CD4-positive, alpha-beta T cell treated with Interleukin-6 for 4 hours (primary cell): ENCODE data around the gene GLDC.
"Not testable (repeated sequence)": the region's sequence is repeated elsewhere in the genome, so short reads cannot be mapped to it uniquely, and the experiment has no call there.

ENCODE experiments used
- DNase-seq: peaks from one replicate; pipeline ENCODE4 v3.0.0-alpha.2; 2020; ENCODE audit warnings: mixed read lengths

The GLDC gene

DNA sequence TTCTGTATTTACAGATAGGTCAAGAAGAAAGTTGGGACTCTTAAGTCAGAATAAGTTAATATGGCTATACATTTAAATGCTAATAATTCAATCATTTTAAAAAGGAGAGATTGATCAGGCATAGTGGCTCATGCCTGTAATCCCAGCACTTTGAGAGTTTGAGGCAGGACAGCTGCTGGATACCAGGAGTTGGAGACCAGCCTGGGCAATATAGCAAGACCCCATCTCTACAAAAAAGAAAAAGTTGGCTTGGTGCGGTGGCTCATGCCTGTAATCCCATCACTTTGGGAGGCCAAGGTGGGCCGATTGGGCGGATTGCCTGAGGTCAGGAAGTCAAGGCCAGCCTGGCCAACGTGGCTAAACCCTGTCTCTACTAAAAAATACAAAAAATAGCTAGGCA, 15.0 kb upstream of the GLDC start:
- no peak for DNase-seq

DNA sequence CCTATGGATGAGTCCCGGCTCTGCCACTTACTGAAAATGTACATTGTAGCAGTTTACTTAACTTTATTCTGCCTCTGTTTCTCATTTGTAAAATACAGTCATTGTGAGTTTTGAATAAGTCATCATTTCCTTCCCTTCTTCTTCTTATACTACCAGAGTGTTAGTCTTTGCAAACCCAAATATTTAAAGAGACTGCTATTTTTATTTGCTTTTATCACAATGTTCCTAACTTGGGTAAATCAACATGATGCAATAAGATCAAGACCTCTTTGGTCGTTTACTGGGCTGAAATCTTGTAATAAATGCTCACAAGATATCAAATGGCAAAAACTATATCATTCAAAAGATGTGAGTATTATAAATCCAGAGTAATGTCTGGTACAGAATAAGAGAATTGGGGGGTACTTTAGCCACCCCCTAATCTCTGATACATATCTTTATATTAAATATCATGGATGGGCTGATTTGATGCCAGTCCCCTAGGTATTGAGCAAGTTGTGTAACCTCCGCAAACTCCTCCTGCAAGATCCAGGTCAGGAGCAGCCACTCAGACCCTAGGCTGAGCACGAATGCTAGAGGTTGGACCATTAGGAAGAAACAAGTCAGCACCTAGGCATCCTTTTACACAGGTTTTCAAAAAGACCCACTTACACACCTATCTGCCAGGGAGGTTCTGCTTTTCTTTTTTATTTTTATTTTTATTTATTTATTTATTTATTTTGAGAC, 13.3 kb upstream of the GLDC start:
- DNase-seq = no peak

DNA sequence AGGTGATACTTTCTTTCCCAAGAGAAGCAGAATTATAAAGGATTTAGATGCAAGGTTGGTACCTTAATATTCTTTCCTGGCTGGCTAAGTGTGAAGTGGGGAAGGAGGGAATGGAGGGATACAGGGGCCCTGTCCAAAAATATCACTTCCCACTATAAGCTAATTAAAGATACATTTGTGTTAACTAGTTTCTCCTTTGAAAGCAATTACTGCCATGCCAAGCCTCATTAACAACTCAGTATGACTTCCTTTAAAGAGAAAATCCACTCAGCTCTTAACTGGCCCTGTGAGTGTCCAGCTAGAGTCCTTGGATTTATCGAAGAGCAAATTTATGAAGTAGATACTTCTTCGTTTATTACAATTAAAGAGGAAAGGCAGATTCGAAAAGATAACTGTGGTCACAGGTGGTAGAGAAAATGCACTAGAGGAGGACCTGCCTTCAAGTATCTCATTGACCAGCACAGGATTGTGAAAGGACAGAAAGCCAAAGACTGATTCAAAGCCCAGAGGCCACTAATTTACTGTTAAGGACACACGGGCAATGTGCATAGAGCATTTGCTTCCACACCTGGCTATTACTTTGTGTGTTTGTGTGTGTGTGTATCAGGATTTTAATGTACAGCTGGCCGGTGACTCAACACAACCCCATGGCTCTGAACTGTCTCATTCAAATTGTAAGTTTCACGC, 11.2 kb upstream of the GLDC start:
- DNase-seq = no peak

DNA sequence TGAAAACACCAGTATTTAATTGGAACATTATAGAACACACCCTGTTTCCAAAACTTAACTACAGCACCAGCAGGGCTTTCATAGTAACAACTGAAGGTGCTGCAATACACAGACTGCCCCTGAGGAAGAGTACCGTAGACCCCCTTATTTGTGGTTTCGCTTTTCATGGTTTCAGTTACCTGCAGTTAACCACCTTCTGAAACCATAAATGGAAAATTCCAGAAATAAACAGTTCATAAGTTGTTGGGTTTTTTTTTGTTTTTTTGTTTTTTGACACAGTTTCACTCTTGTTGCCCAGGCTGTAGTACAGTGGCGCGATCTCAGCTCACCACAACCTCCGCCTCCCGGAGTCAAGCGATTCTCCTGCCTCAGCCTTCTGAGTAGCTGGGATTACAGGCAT, 9.5 kb upstream of the GLDC start:
- no peak for DNase-seq

DNA sequence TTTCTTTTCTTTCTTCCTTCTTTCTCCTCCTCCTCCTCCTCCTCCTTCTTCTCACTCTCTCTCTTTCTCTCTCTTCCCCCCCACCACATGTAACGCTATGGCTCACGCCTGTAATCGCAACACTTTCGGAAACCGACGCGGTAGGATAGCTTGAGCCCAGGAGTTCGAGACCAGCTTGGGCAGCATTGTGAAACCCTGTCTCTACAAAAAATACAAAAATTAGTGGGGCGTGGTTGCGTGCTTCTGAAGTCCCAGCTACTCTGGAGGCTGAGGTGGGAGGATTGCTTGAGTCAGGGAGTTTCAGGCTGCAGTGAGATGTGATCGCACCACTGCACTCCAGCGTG, 736 bp upstream of the GLDC start:
- peak; percentile 7 for DNase-seq

DNA sequence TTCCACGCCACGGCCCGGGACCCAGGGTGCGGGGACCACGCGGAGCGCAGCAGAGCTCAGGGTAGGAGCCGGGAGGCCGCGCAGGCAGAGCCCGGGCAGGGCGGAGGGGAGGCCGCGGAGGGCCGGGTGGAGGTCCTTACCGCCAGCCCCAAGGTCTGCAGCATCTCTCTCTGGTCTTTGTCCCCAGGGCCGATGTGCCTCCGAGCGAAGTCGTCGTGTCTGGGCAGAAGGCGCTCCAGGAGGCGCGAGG, 499 bp downstream of the GLDC start:
- DNase-seq = peak; percentile 6

DNA sequence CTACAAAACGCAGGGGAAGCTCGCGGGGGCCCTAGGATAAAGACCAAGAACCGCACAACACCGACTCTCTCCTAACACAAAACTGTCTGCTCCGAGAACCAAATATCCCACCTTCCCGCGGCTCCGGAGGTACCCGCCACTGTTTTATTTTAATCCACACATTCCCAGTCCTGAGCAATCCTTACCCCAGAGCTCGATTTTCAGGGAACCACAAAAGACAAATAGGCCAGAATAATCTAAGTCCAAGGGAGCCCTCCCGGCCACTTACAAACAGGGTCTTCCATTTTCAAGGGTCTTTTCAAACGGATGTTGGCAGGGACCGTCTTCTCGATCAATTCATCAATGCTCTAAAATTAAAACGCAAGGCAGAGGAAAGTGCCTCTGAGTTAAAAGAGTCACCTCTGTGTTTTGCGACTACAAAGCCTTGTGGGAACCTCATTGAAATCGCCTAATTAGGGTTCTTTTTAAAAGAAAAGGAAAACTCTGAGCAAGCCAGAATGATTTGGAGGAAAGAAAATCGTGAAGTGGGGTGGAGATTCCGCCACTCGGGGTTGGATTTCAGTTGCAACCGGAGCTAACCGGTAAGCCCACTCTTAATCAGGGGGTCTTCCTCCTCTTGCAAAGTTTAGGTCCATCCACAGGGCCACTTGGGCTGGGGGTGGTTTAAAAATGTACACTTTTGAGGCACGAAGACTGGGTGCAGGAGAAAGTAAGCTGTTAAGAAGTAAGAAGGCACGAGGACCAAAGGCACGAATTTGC, 1.0 kb downstream of the GLDC start:
- no peak for DNase-seq

DNA sequence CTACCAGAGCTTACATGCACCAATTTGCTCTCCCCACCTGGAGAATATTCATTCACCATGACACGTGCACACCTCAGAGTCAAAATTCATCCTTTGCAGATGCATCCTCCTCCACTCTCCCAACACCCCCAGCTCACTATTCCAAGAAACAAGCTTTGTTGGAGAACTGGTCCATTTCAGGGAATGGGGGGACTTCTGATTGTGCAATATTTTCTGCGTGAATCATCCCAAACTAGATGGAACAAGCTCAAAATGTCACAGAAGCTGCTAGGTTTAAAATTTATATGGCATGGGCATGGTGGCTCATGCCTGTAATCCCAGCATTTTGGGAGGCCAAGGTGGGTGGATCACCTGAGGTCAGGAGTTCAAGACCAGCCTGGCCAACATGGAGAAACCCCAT, 3.6 kb downstream of the GLDC start:
- no peak for DNase-seq

DNA sequence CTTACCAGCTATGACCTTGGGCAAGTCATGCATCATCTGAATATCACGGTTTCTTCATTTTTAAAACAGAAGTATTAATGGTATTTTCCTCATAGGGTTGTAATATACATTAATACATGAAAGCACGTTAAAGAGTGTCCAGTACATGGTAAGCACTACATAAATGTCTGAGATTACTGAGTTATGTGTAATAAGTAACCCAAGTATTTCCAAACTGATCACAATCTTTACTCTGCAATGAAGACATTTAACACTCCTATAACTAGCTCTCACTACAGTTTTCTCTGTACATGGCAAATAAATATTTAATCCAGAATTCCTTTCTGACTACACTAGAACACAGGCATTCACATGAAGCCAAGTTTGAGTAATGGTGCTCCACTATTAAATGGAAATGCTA, 4.0 kb downstream of the GLDC start:
- no peak for DNase-seq

DNA sequence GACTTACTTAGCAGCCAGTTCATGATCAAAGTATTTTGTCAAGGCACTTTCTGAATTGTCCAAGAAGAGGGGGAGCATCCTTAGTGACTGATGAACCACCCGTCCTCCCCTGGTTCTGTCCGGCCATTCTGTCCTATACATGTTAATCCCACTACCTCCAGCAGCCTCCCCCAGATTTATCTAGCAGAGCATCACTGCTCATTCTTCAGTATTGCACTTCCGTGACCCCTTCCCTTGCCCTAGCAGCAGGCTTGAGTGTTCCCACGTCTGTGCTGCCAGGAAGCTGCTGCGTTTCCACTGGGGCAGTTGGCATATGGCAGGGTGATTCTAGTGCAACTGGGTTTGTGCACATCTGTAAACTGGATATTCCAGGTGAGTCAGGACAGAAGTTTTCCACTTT, 4.5 kb downstream of the GLDC start:
- no peak for DNase-seq

DNA sequence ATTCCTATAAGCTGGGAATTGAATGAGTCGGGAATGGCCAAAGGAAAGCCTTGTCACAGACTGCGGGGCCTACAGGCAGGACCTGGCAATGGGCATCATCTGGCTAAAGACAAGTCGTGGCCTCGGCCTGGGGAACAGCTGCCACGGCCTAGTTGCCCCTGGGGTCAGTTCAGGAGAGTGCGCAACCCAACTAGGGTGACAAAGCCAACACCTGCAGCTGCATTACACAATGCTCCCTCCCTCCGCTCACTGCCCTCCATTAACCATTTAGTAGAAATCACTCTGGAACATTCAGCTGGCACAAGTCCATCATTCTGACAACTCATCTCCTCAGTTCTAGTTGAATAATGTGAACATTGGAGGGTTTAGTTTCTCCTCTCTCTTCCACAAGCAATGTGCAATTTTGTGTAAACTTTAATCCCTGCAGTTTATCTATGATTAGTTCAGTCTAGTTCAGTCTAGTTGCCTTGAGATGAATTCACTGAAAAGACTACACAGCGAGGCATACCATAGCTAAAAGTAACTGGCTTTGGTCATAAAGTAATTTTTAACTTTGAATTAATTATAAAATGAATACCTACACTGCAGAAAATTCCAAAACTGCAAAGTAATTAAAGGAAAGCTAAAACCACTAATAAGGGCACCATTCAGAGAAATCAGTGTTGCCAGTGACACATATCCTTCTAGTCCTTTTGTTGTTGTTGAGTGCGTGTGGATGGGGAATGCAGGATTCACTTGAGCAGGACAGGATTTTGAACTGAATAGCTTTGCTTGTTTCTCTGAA, 5.1 kb downstream of the GLDC start:
- DNase-seq = no peak

DNA sequence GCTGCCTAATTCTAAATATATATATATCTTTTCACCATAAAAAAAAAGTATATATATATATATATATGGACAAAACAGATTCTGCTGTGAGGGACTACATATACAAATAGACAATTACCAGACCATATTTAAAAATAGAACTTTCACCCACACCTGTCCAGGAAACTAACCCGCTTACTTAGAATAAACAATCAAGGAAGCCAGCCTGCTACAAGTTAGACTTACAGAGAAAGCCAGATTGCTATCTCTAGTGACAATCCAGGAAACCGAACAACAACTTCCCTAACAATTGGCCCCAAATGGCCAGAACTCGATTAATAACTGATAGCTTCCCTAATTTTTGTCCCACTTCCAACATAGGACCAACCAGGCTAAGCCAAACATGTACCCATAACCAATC, 5.9 kb downstream of the GLDC start:
- DNase-seq = no peak

DNA sequence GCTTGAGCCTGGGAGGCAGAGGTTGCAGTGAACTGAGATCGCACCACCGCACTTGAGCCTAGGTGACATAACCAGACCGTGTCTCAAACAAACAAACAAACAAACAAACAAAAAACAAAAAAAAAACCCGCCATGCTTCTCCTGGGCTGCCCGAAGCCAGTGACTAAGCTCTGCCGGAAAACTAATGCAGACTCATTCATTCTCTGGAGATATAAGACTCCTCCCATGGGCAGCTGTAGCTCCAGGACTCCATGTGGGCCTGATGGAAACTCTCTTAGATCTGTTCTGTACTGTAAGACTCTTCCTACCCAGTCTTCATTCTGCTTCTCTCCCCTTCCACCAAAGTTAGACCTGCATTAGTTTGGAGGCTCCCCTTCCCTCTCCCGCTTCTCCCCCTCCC, 11.1 kb downstream of the GLDC start:
- no peak for DNase-seq

DNA sequence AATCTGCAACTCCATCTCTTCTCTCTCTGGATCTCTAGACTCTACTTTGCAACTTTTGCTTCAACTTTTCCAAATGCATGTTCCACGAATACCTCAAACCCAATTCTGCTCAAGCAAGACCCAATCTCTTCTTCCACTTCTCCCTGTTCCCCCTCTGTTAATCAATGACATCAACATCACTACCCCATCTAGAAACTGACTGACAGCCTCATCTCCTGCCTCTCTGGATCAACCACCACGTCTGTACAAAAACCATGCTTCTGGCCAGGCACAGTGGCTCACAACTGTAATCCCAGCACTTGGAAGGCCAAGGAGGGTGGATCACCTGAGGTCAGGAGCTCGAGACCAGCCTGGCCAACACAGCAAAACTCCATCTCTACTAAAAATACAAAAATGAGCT, 12.2 kb downstream of the GLDC start:
- DNase-seq = no peak

DNA sequence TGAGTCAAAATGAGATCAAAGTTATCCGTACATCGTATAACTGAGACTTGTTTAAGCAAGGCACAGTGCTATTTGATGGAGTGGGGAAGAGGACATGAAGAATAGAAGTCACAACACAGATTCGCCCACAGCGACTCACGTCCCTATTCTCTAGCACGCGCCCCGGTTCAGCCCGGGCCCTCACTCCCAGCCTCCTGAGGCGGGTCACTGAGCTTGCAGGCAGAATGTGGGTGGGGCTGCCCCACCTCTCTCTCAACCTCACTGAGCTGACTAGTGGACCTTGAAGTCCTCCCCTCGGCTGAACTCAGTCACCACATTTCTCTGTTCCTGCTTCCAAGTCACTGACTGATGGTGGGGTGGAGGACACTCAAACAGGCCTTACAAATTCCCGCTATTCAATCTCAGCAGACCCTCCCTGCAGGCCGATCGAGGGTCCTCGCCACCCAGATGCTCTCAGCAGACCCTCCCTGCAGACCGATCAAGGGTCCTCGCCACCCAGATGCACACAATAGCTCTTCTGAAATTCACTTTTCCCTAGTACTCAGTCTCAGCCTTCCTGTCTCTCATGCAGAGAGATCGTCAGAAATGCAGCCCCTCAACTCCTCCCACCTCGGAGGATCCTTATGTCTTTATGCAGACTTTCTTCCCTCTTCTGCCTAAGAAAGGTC, 12.9 kb downstream of the GLDC start:
- no peak for DNase-seq

DNA sequence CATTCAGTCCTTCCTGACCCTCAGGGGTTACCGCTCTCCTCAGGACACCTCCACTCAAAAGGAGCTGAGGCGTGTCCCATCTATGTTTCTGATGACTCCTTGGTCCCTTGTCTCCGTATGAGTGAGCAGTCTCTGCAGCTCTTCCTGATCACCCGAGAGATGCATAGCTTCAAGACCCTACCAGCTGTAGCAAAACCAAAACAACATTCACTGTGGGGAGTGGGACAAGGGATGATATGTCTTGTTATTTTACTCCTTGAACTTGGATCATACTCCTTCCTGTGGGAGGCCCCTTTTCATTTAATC, 14.4 kb downstream of the GLDC start:
- no peak for DNase-seq

DNA sequence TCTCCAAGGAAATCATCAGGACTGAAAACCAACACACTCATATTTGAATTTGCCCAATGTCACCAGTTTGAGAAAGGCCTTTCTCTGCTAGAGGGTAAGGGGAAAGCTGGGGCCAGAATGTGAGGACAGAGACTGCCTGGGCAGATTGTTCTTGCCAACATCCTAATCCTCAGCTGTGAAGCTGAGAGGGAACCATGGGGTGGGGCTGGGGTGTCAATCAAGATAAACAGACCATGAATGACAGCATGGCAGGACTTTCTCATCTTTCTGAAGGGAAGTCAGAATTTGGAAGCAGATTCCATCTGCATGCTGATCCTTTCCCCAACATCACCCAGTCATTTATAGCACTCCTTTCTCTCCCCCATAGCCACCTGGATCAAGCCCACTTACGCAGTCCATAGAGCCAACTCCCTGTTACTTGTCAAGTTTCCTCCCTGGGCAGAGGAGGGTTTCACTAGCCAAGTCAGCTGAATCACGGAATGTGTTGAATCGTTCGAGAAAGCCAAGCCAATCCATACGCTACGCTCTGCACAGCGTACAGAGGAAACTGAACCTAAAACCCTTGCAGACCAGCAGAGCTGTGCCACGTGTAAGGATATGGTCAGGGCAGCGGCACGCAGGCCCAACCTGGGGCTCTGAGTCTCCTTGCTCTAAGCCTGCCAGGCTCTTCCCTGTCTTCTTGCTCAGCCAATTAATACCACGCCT, 14.9 kb downstream of the GLDC start:
- DNase-seq = peak; percentile 11

DNA sequence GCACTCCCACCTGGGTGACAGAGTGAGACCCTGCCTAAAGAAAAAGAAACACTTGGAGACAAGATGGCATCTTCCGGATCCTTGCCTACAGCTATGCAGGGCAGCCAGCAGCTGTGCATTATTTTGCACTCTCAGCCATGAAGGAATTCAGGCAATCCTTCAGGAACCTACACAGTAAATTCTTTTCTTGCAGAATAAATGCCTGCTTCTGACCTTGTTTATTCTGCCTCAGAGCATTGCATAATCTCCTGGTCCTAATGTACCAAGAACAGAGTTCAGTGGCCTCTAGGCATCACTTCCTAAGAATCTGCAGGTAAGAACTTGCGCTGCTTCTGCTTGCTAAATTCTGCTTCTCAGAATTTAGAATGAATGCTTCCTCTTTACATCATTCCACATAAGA, 16.8 kb downstream of the GLDC start:
- DNase-seq = no peak

DNA sequence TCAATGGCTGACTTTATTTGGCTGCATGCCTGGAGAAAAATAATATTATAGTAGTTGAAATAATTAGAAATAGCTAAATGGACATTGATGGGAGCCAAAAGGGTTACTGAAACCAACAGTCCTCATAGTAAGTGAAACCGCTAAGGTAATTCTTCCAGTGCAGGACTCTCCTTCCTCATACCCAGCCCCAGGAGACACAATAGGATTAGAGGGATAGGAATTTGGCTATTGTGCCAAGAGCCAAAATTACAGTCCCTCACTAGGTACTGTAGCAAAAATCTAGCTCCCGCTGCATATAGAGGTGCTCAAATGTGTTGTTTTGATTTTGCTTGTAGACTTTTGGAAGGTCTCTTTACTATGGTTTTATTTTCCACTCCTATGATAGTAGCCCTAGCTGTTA, 20.2 kb downstream of the GLDC start:
- no peak for DNase-seq

DNA sequence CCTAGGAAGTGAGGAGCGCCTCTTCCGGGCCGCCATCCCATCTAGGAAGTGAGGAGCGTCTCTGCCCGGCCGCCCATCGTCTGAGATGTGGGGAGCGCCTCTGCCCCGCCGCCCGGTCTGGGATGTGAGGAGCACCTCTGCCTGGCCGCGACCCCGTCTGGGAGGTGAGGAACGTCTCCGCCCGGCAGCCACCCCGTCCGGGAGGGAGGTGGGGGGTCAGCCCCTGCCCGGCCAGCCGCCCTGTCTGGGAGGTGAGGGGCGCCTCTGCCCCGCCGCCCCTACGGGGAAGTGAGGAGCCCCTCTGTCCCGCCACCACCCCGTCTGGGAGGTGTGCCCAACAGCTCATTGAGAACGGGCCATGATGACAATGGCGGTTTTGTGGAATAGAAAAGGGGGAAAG, 22.7 kb downstream of the GLDC start:
- not testable (repeated sequence) for DNase-seq

DNA sequence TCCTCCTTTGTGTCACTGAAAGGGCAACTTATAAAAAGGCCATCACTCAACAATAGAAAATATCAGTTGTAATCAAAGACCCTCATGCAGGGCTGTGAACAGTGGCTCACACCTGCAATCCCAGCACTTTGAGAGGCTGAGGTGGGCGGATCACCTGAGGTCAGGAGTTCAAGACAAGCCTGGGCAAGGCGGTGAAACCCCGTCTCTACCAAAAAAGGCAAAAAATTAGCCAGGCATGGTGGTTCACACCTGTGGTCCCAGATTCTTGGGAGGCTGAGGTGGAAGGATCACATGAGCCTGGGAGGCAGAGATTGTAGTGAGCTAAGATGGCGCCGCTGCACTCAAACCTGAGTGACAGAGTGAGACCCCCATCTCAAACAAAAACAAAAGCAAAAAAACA, 24.7 kb downstream of the GLDC start:
- DNase-seq = no peak

DNA sequence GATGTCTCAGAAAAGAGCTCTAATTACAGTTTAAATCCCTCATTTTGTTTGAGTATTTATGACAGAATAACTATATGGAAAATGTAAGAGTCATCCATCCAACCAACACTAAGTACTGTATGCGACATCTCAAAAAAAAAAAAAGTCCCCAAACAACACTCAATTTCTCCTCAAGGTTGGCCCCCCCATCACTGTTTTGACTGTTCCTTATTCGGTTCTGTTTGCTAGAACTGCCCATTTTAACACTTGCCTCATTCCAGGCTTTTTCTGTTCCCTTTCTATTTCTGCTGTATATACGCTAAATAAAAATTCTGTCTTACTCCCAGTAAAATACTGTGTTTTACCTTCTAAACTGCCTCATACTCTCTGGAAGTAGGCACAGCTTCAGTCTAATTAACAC, 25.2 kb downstream of the GLDC start:
- DNase-seq = no peak

DNA sequence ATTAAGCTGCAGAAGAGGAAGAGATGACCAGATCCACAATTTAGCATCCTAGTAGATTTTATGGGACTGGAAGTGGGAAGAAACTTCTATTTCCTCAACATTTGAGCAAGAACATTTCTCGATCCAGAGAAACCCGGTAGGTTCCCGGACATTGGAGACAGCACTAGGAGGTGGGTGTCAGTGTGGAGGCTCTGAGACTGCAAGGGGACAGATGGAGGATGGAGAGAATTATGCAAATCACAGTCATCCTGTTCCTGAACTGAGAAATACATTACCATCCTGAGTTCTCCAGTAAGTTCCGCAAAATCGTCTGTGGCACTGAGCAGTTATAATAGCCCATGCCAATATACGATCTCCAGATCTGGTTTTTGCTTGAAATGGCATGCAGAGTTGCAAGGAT, 25.6 kb downstream of the GLDC start:
- DNase-seq = no peak
